NB4 (cell line): ENCODE results near the gene CHAD.
"Not testable (repeated sequence)": the region's sequence is repeated elsewhere in the genome, so short reads cannot be mapped to it uniquely, and the experiment has no call there.

Experiments used
- DNase-seq: peaks from one replicate; pipeline ENCODE4 v3.0.0; 2010; ENCODE audit warnings: low read depth
- H3K4me3 ChIP-seq: one replicate; pipeline ENCODE4 v1.5.1; 2011; ENCODE audit warnings: mild to moderate bottlenecking, low read depth, low read length, moderate library complexity
- MAX ChIP-seq: IDR thresholded peaks from 2 replicates; pipeline ENCODE4 v1.6.1; 2011; ENCODE audit warnings: low read depth, low read length
- MYC ChIP-seq: IDR thresholded peaks from 2 replicates; pipeline ENCODE4 v1.6.1; 2011; ENCODE audit warnings: low read depth, low read length
- POLR2A ChIP-seq: IDR thresholded peaks from 2 replicates; pipeline ENCODE4 v1.6.1; 2011; ENCODE audit warnings: mild to moderate bottlenecking; ENCODE audit not compliant: insufficient read length; ENCODE audit errors: extremely low read depth
- TF ChIP-seq, protein P1 (sequence below): IDR thresholded peaks from one replicate; pipeline ENCODE4 v1.5.1; 2012; ENCODE audit warnings: low read depth, low read length

The CHAD gene

DNA sequence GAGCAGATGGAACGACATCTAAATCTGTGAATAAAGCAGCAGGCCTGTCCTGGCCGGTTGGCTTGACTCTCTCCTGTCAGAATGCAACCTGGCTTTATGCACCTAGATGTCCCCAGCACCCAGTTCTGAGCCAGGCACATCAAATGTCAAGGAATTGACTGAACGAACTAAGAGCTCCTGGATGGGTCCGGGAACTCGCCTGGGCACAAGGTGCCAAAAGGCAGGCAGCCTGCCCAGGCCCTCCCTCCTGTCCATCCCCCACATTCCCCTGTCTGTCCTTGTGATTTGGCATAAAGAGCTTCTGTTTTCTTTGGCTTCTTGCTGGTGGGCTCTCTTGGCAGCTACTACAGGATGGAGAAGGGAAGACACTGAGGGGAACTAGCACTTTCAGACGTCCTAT is 5.8 kb upstream of the CHAD start:
- TF ChIP-seq POLR2A, result no peak
- no peak for DNase-seq
- no peak overlapping the region for H3K4me3 ChIP-seq

GRCh38 chr17:50473901-50474300 is 5.2 kb upstream of the CHAD start:
- DNase-seq, result no peak
- no peak for TF ChIP-seq MYC
- no peak for TF ChIP-seq MAX
- no peak for TF ChIP-seq POLR2A
- TF ChIP-seq, protein P1, sequence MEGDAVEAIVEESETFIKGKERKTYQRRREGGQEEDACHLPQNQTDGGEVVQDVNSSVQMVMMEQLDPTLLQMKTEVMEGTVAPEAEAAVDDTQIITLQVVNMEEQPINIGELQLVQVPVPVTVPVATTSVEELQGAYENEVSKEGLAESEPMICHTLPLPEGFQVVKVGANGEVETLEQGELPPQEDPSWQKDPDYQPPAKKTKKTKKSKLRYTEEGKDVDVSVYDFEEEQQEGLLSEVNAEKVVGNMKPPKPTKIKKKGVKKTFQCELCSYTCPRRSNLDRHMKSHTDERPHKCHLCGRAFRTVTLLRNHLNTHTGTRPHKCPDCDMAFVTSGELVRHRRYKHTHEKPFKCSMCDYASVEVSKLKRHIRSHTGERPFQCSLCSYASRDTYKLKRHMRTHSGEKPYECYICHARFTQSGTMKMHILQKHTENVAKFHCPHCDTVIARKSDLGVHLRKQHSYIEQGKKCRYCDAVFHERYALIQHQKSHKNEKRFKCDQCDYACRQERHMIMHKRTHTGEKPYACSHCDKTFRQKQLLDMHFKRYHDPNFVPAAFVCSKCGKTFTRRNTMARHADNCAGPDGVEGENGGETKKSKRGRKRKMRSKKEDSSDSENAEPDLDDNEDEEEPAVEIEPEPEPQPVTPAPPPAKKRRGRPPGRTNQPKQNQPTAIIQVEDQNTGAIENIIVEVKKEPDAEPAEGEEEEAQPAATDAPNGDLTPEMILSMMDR, result no peak
- H3K4me3 ChIP-seq, result no peak overlapping the region

DNA sequence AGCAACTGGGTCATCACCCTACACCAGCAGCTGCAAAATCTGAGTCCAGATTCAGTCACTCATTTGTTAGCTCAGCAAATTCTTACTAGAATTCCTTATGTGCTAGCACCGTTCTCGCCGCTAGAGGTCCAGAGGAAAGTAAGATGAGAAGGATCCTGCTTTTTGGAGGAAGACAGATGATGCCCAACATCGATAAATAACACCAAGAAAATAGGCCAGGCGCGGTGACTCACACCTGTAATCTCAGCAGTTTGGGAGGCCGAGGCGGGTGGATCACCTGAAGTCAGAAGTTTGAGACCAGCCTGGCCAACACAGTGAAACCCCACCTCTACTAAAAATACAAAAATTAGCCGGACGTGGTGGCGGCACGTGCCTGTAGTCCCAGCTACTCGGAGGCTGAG is 4.1 kb upstream of the CHAD start:
- not testable (repeated sequence) for DNase-seq, H3K4me3 ChIP-seq

DNA sequence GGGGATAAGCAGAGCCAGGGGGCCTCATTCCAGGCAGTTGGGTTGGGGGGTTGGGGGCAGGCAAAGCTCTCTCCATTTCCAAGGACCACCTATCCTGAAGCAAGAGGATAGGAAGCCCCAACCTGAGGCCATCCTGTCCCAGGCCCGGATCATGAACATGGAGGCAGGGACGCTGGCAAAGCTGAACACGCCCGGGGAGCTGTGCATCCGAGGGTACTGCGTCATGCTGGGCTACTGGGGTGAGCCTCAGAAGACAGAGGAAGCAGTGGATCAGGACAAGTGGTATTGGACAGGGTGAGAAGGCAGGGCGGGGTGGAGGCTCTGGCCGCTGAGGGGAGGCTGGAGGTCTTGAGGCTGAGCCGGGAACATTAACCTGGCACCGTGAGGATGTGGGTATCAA is 3.6 kb upstream of the CHAD start:
- no peak overlapping the region for H3K4me3 ChIP-seq
- TF ChIP-seq, protein P1, result no peak
- TF ChIP-seq MAX, result no peak
- TF ChIP-seq MYC, result no peak
- TF ChIP-seq POLR2A, result no peak
- DNase-seq, result no peak

- H3K4me3 ChIP-seq, result no peak overlapping the region
- DNase-seq, result no peak
- TF ChIP-seq, protein P1, result no peak
- TF ChIP-seq POLR2A (no peak), MYC (no peak), MAX (no peak)
Observed at GRCh38 chr17:50471009-50471905, 2.6 kb upstream of the CHAD start.

GRCh38 chr17:50470426-50470825 is 1.7 kb upstream of the CHAD start:
- no peak for DNase-seq
- no peak overlapping the region for H3K4me3 ChIP-seq
- TF ChIP-seq MAX (no peak), POLR2A (no peak), MYC (no peak)
- TF ChIP-seq, protein P1, result no peak
